PC-3 (cell line): ENCODE data around the gene CYTH4. TPM values are rescaled to one million over a fixed set of nuclear protein-coding genes. Genes with fewer than 3 reads are reported as not detected.

ENCODE experiments used
- ATAC-seq: fragments of 200-7000 bp; cut with Tn5 transposase; 2 replicates; pipeline ENCODE4 v1.9.1; 2020; ENCODE audit warnings: mild to moderate bottlenecking, moderate library complexity
- BruUV-seq: library from RNA; stranded (reverse); fragments of 400-500 nt; replicated peaks from 2 replicates; lab custom pipeline; 2021; lab: Mats Ljungman, UMichigan
- CTCF ChIA-PET: fragments of 300-600 bp; sonication (Branson Sonifier 250); formaldehyde crosslinking; loops from one replicate; lab custom pipeline; 2022; ENCODE audit warnings: antibody characterized with exemption; lab: Charles Lee
- POLR2A ChIA-PET: fragments of 300-600 bp; sonication (Branson Sonifier 250); formaldehyde crosslinking; loops from one replicate; lab custom pipeline; 2022; ENCODE audit warnings: antibody characterized with exemption; ENCODE audit not compliant: unreplicated experiment; lab: Charles Lee
- DNase-seq: peaks from one replicate; pipeline ENCODE4 v3.0.0-alpha.2; 2015
- H2AFZ ChIP-seq: fragments of 300-600 bp; sonication (generic); 2 replicates; pipeline ENCODE4 v1.6.0; 2016; ENCODE audit warnings: antibody characterized with exemption, low read length
- H3F3A ChIP-seq: fragments of 300-600 bp; sonication (generic); one replicate; pipeline ENCODE4 v1.6.0; 2017; ENCODE audit warnings: antibody characterized with exemption, low read length, control low read depth, mild to moderate bottlenecking; ENCODE audit not compliant: unreplicated experiment
- H3K27ac ChIP-seq: fragments of 300-600 bp; sonication (generic); 2 replicates; pipeline ENCODE4 v1.5.1; 2016; ENCODE audit warnings: mild to moderate bottlenecking, low read length
- H3K27me3 ChIP-seq: fragments of 300-600 bp; sonication (generic); 2 replicates; pipeline ENCODE4 v1.6.1; 2016; ENCODE audit warnings: low read length, mixed read lengths
- H3K36me3 ChIP-seq: fragments of 300-600 bp; sonication (generic); 2 replicates; pipeline ENCODE4 v1.6.1; 2016; ENCODE audit warnings: low read depth, mixed run types, low read length, mixed read lengths
- H3K4me1 ChIP-seq: fragments of 300-600 bp; sonication (generic); 2 replicates; pipeline ENCODE4 v1.5.1; 2016; ENCODE audit warnings: low read length; ENCODE audit not compliant: insufficient read depth
- H3K4me2 ChIP-seq: fragments of 300-600 bp; sonication (generic); 2 replicates; pipeline ENCODE4 v1.6.0; 2016; ENCODE audit warnings: low read length
- H3K4me3 ChIP-seq: fragments of 300-600 bp; sonication (generic); 2 replicates; pipeline ENCODE4 v1.5.1; 2016; ENCODE audit warnings: mild to moderate bottlenecking, low read length, mixed read lengths
- H3K79me2 ChIP-seq: fragments of 300-600 bp; sonication (generic); 2 replicates; pipeline ENCODE4 v1.6.1; 2017; ENCODE audit warnings: low read length, mixed read lengths
- H3K9ac ChIP-seq: fragments of 300-600 bp; sonication (generic); 2 replicates; pipeline ENCODE4 v1.6.0; 2016; ENCODE audit warnings: mild to moderate bottlenecking, low read length
- H3K9me2 ChIP-seq: fragments of 300-600 bp; sonication (generic); replicated peaks from 2 replicates; pipeline ENCODE4 v1.6.1; 2016; ENCODE audit warnings: mixed run types, low read length, mixed read lengths
- H3K9me3 ChIP-seq: fragments of 300-600 bp; sonication (generic); 2 replicates; pipeline ENCODE4 v1.6.1; 2016; ENCODE audit warnings: low read length, mixed read lengths
- H4K20me1 ChIP-seq: fragments of 300-600 bp; sonication (generic); 2 replicates; pipeline ENCODE4 v1.6.1; 2016; ENCODE audit warnings: low read length, mixed read lengths
- CTCF ChIP-seq: fragments of 300-600 bp; sonication (generic); conservative IDR thresholded peaks from 2 replicates; pipeline ENCODE4 v1.5.1; 2017; ENCODE audit warnings: antibody characterized with exemption, low read depth, mild to moderate bottlenecking, low read length
- EZH2 ChIP-seq: fragments of 300-600 bp; sonication (generic); IDR thresholded peaks from one replicate; pipeline ENCODE4 v1.6.1; 2017; ENCODE audit warnings: antibody characterized with exemption, mild to moderate bottlenecking, low read length; ENCODE audit not compliant: unreplicated experiment
- EZH2phosphoT487 ChIP-seq: fragments of 300-600 bp; sonication (generic); IDR thresholded peaks from 2 replicates; pipeline ENCODE4 v1.6.1; 2018; ENCODE audit warnings: mild to moderate bottlenecking, antibody characterized with exemption, low read length, borderline replicate concordance
- intact Hi-C: fragments of 100-400 bp; cut with micrococcal nuclease; formaldehyde crosslinking; loops from 2 replicates; pipeline ENCODE4 v1.9.0; 2023
- total RNA-seq: library from RNA; depleted of rRNA; stranded (reverse); fragments of >200 nt; gene quantifications from 2 replicates; pipeline ENCODE4 v1.2.3, GENCODE V29; 2014

The CYTH4 gene
- total RNA-seq, 1 experiment from 2014 or later, result 1.9 TPM

- CTCF ChIA-PET, result no interaction called here
- DNase-seq (peak; percentile 0), ATAC-seq (no peak)
- Histone ChIP-seq H3K9ac (no peak overlapping the region), H3K36me3 (no peaks in the 10 kb centered on the region), H3K4me2 (no peak overlapping the region), H4K20me1 (no peaks in the 10 kb centered on the region), H3K79me2 (no peaks in the 10 kb centered on the region), H3F3A (no peaks in the 10 kb centered on the region), H3K4me1 (no peaks in the 10 kb centered on the region), H3K9me2 (no peaks in the 10 kb centered on the region), H3K27ac (no peak overlapping the region), H3K27me3 (no peaks in the 10 kb centered on the region), H3K9me3 (no peaks in the 10 kb centered on the region), H3K4me3 (no peak overlapping the region), H2AFZ (no peak overlapping the region)
- POLR2A ChIA-PET, result no interaction called here
- intact Hi-C loops, result no loop called here
- BruUV-seq, result no TSS peak
- TF ChIP-seq CTCF, result no peak
- TF ChIP-seq EZH2, result no peak
- no peak for TF ChIP-seq EZH2phosphoT487
Observed at GRCh38 chr22:37356922-37357321, 74.6 kb downstream of the CYTH4 start.

- H3K79me2 ChIP-seq, result no peaks in the 10 kb centered on the region
Observed at GRCh38 chr22:37357446-37358075, 75.3 kb downstream of the CYTH4 start.

More at GRCh38 chr22:37357446-37358075, 75.3 kb downstream of the CYTH4 start:
- Histone ChIP-seq H3K27ac (no peak overlapping the region), H3F3A (no peaks in the 10 kb centered on the region), H2AFZ (no peak overlapping the region), H3K4me3 (no peak overlapping the region), H3K9ac (no peak overlapping the region), H3K4me1 (no peaks in the 10 kb centered on the region), H3K4me2 (no peak overlapping the region), H4K20me1 (no peaks in the 10 kb centered on the region), H3K27me3 (no peaks in the 10 kb centered on the region), H3K9me3 (no peaks in the 10 kb centered on the region), H3K36me3 (no peaks in the 10 kb centered on the region), H3K9me2 (no peaks in the 10 kb centered on the region)
- DNase-seq, result no peak
- no peak for ATAC-seq
- TF ChIP-seq EZH2, result no peak
- no peak for TF ChIP-seq EZH2phosphoT487
- no peak for TF ChIP-seq CTCF
- ChIA-PET CTCF (no interaction called here), POLR2A (no interaction called here)
- intact Hi-C loops, result no loop called here
- BruUV-seq, result no TSS peak
